Stimulated activated CD4-positive, alpha-beta T cell treated with anti-CD3 and anti-CD28 coated beads, Interleukin-4, amount 100 ng/mL, for 48 hours (primary cell): ENCODE measurements around the gene ANP32B.
A peak's percentile ranks its signal among the peaks of the same experiment; 100 is the strongest.

Experiments
- DNase-seq, 2 donors: peaks; one replicate each; pipeline ENCODE4 v3.0.0-alpha.2; 2020; ENCODE audit warnings: low read depth in 2 of 2

Gene ANP32B

GRCh38 chr9:98031169-98031568 is 48.0 kb downstream of the ANP32B start:
- DNase-seq = no peak

- DNase-seq = no peak
Measured at GRCh38 chr9:98031935-98032334, 48.8 kb downstream of the ANP32B start.

- peak; percentile 88 to 96 for DNase-seq
Measured at GRCh38 chr9:98034593-98035546, 51.7 kb downstream of the ANP32B start.

GRCh38 chr9:98037357-98037756 is 54.2 kb downstream of the ANP32B start:
- no peak for DNase-seq

- no peak for DNase-seq
Measured at GRCh38 chr9:98038958-98039357, 55.8 kb downstream of the ANP32B start.

- DNase-seq = no peak
Measured at GRCh38 chr9:98039607-98040017, 56.5 kb downstream of the ANP32B start.

GRCh38 chr9:98040212-98040611 is 57.1 kb downstream of the ANP32B start:
- no peak for DNase-seq

GRCh38 chr9:98043915-98044314 is 60.8 kb downstream of the ANP32B start:
- DNase-seq = no peak

GRCh38 chr9:98045234-98046179 is 62.4 kb downstream of the ANP32B start:
- no peak for DNase-seq

GRCh38 chr9:98046180-98046543 is 63.0 kb downstream of the ANP32B start:
- DNase-seq = no peak

GRCh38 chr9:98047002-98047401 is 63.9 kb downstream of the ANP32B start:
- no peak for DNase-seq

GRCh38 chr9:98049288-98050072 is 66.3 kb downstream of the ANP32B start:
- no peak for DNase-seq

- no peak for DNase-seq
Measured at GRCh38 chr9:98050351-98050750, 67.2 kb downstream of the ANP32B start.

GRCh38 chr9:98054376-98054951 is 71.3 kb downstream of the ANP32B start:
- DNase-seq = no peak

GRCh38 chr9:98056269-98057137 is 73.4 kb downstream of the ANP32B start, which contains the start of gene NANS:
TSS of gene NANS (plus strand) at chr9:98056732. CDS start at chr9:98056809, 77 bp downstream.
- peak; percentile 90 to 93 for DNase-seq

GRCh38 chr9:98057138-98057799 is 74.1 kb downstream of the ANP32B start:
- peak in 1 of 2 donors; percentile 24 for DNase-seq

- no peak for DNase-seq
Measured at GRCh38 chr9:98062161-98062560, 79.0 kb downstream of the ANP32B start.

- no peak for DNase-seq
Measured at GRCh38 chr9:98064623-98065392, 81.7 kb downstream of the ANP32B start.
